Testis (tissue), 3 donors: ENCODE results near the gene PRUNE2. TPM values are rescaled to one million over a fixed set of nuclear protein-coding genes. Genes with fewer than 3 reads are reported as not detected.

Experiments
- DNase-seq: peaks from one replicate; pipeline ENCODE4 v3.0.0-alpha.2; 2019
- H3K27ac ChIP-seq, 2 donors: fragments of 200-600 bp; sonication (generic); one replicate each; pipeline ENCODE4 v1.5.1; 2019
- H3K27me3 ChIP-seq: fragments of 200-600 bp; sonication (generic); one replicate; pipeline ENCODE4 v1.5.1; 2019
- H3K36me3 ChIP-seq: fragments of 200-600 bp; sonication (generic); one replicate; pipeline ENCODE4 v1.5.1; 2017; ENCODE audit warnings: low read depth; ENCODE audit errors: missing control alignments
- H3K4me1 ChIP-seq: fragments of 200-600 bp; sonication (generic); one replicate; pipeline ENCODE4 v1.5.1; 2019
- H3K4me3 ChIP-seq, 2 donors: fragments of 200-600 bp; sonication (generic); one replicate each; pipeline ENCODE4 v1.5.1; 2017 to 2019
- H3K9me3 ChIP-seq: fragments of 200-600 bp; sonication (generic); one replicate; pipeline ENCODE4 v1.5.1; 2017
- CTCF ChIP-seq, 3 experiments: fragments of 450-650 bp in 2 of 3; fragments of 200-600 bp in 1 of 3; sonication (generic) in 1 of 3; IDR thresholded peaks; one replicate each; pipeline ENCODE4 v1.5.1; 2016 to 2019; ENCODE audit warnings: antibody characterized with exemption in 3 of 3, mild to moderate bottlenecking in 2 of 3, moderate library complexity in 1 of 3
- POLR2A ChIP-seq: fragments of 450-650 bp; IDR thresholded peaks from one replicate; pipeline ENCODE4 v1.6.1; 2017; ENCODE audit warnings: antibody characterized with exemption, mild to moderate bottlenecking, moderate library complexity
- WGBS, 2 donors: methylation state at CpG; one replicate each; pipeline ENCODE4 v1.1.5; 2018; 5-methylcytosine and 5-hydroxymethylcytosine counted together
- intact Hi-C: fragments of 100-400 bp; cut with DNase I; formaldehyde crosslinking; loops from one replicate; pipeline ENCODE4 v1.15.1; 2023; ENCODE audit warnings: low total_unique reads
- polyA plus RNA-seq: library from polyadenylated mRNA; stranded (reverse); fragments of 350-450 nt; fragmentation: Illumina TruSeq; extraction: RNeasy Lipid Tissue Mini Kit (QIAGEN cat#74804); gene quantifications from one replicate; pipeline ENCODE4 v1.2.3, GENCODE V29; 2014; ENCODE audit warnings: low read depth, low replicate concordance; ENCODE audit not compliant: insufficient read depth
- total RNA-seq, 2 donors: library from RNA; depleted of rRNA; stranded (reverse); fragments of >200 nt; gene quantifications; one replicate each; pipeline ENCODE4 v1.2.3, GENCODE V29; 2016

PRUNE2 gene
- total and polyA plus RNA-seq, 3 donors from 2014 or later = 15.8 to 19.3 (median 17.2) TPM

- H3K4me3 ChIP-seq = no peak overlapping the region
- H3K9me3 ChIP-seq = no peaks in the 10 kb centered on the region
- H3K4me1 ChIP-seq = no peaks in the 10 kb centered on the region
- peak; percentile 41 for DNase-seq
- whole genome bisulfite sequencing, 2 donors = 53 to 55% methylated on average over 4 of the region's 4 CpGs
- TF ChIP-seq POLR2A = no peak
- no peak for TF ChIP-seq CTCF (IDR thresholded peaks at IDR 0.05)
- no peaks in the 10 kb centered on the region for H3K36me3 ChIP-seq
- intact Hi-C loops = loop anchor here (10.0 kb wide), 1 partner anchor 167 kb away; no protein-coding TSS in a partner anchor
- no peaks in the 10 kb centered on the region for H3K27me3 ChIP-seq
- H3K27ac ChIP-seq = peak overlapping the region in 1 of 2 donors; percentile 41
Observed at GRCh38 chr9:76818271-76818670, 87.6 kb downstream of the PRUNE2 start.

- H3K27me3 ChIP-seq = no peaks in the 10 kb centered on the region
- H3K9me3 ChIP-seq = no peaks in the 10 kb centered on the region
- H3K4me3 ChIP-seq = no peak overlapping the region
- WGBS, 2 donors = 91 to 97% methylated on average over 1 of the region's 1 CpG
- no peak overlapping the region for H3K27ac ChIP-seq
- intact Hi-C loops = loop anchor here (10.0 kb wide), 1 partner anchor 167 kb away; no protein-coding TSS in a partner anchor
- DNase-seq = no peak
- H3K36me3 ChIP-seq = no peaks in the 10 kb centered on the region
- TF ChIP-seq CTCF (IDR thresholded peaks at IDR 0.05) (no peak), POLR2A (no peak)
- H3K4me1 ChIP-seq = no peaks in the 10 kb centered on the region
Observed at GRCh38 chr9:76817489-76817888, 88.4 kb downstream of the PRUNE2 start.

GRCh38 chr9:76812591-76812990 is 93.3 kb downstream of the PRUNE2 start:
- intact Hi-C loops = loop anchor here (10.0 kb wide), 1 partner anchor 172 kb away; no protein-coding TSS in a partner anchor
- H3K4me1 ChIP-seq = no peaks in the 10 kb centered on the region
- no peak overlapping the region for H3K4me3 ChIP-seq
- no peak for DNase-seq
- H3K36me3 ChIP-seq = no peaks in the 10 kb centered on the region
- H3K9me3 ChIP-seq = no peaks in the 10 kb centered on the region
- H3K27me3 ChIP-seq = no peaks in the 10 kb centered on the region
- TF ChIP-seq CTCF (IDR thresholded peaks at IDR 0.05) = no peak
- TF ChIP-seq POLR2A = no peak
- H3K27ac ChIP-seq = no peak overlapping the region
- 79 to 86% methylated on average over 6 of the region's 6 CpGs for WGBS, 2 donors

- no peak overlapping the region for H3K4me3 ChIP-seq
- no peaks in the 10 kb centered on the region for H3K9me3 ChIP-seq
- WGBS, 2 donors = 31 to 52% methylated on average over 2 of the region's 2 CpGs
- TF ChIP-seq POLR2A = no peak
- peak; percentile 70 to 87 (median 71) for TF ChIP-seq CTCF (IDR thresholded peaks at IDR 0.05)
- H3K36me3 ChIP-seq = no peaks in the 10 kb centered on the region
- H3K4me1 ChIP-seq = no peaks in the 10 kb centered on the region
- H3K27me3 ChIP-seq = no peaks in the 10 kb centered on the region
- peak; percentile 61 for DNase-seq
- intact Hi-C loops = loop anchor here (10.0 kb wide), 1 partner anchor 174 kb away; no protein-coding TSS in a partner anchor
- no peak overlapping the region for H3K27ac ChIP-seq
Observed at GRCh38 chr9:76810377-76810957, 95.4 kb downstream of the PRUNE2 start.

GRCh38 chr9:76808636-76809035 is 97.3 kb downstream of the PRUNE2 start:
- H3K27ac ChIP-seq = no peak overlapping the region
- intact Hi-C loops = loop anchor here (10.0 kb wide), 1 partner anchor 346 kb away; no protein-coding TSS in a partner anchor
- 72 to 78% methylated on average over 5 of the region's 5 CpGs for WGBS, 2 donors

More at GRCh38 chr9:76808636-76809035, 97.3 kb downstream of the PRUNE2 start:
- TF ChIP-seq CTCF (IDR thresholded peaks at IDR 0.05) (no peak), POLR2A (no peak)
- DNase-seq = no peak
- no peaks in the 10 kb centered on the region for H3K27me3 ChIP-seq
- H3K36me3 ChIP-seq = no peaks in the 10 kb centered on the region
- no peaks in the 10 kb centered on the region for H3K4me1 ChIP-seq
- no peak overlapping the region for H3K4me3 ChIP-seq
- no peaks in the 10 kb centered on the region for H3K9me3 ChIP-seq
